GM15510 (cell line): Measurements from ENCODE around the gene EPHB6.

Source experiments
- POLR2A ChIP-seq: IDR thresholded peaks from 3 replicates; pipeline ENCODE4 v1.6.1; 2011; ENCODE audit warnings: borderline replicate concordance; ENCODE audit not compliant: insufficient read length; ENCODE audit errors: extremely low read depth

The EPHB6 gene

GRCh38 chr7:142853739-142854371 is 1.0 kb upstream of the EPHB6 start:
- TF ChIP-seq POLR2A = no peak

DNA sequence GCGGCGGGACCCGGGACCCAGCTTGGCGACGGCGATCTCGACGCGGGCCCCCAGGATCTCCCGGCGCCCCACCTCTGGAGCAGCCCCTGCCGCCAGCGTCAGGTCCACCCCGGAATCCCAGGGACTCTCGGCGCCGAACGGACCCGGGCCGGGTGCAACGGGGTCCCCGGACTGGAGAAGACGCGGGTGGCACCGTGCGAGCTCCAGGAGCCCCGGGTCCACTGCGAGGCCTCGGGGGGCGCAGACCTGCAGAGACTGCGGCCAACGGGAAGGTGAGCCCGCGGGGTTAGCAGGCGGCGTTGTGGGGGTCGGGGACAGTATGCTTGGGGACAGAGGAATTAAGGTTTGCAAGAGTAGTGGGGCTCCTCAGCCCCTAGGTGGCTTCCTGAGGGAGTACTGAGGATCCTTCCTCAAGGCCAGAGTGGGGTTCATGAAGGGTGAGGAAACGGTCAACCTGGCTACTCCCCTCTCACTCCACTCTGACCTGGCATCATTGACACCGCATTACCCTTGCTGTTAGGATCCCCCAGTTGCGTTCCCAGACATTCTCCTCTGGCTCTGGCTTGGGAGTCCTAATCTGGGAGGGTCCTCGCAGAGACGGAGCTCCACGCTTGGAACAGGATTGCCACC is 353 bp downstream of the EPHB6 start:
- no peak for TF ChIP-seq POLR2A

- TF ChIP-seq POLR2A = no peak
Observed at GRCh38 chr7:142855756-142856564, 1.1 kb downstream of the EPHB6 start.

- no peak for TF ChIP-seq POLR2A
Observed at GRCh38 chr7:142856565-142857245, 1.8 kb downstream of the EPHB6 start.

GRCh38 chr7:142857625-142858024 is 2.7 kb downstream of the EPHB6 start:
- TF ChIP-seq POLR2A = no peak

DNA sequence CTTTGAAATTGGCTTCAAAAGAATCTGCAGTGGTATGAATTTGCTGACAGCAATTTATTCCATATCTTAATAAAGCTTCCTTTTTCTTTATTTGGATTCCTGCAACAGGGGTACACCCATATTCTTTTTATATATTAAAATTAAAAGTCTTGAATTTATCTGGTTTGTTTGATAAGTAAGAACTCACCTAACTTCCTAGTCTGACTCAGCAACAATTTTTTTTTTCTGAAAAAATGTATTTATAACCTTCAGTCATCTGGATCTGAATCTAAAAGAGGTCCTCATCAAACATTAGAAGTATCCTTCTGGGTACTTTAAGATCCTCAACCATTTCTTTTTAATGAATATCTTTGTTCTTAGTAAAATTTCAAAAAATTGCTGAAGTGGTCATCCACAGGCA is 4.5 kb downstream of the EPHB6 start:
- no peak for TF ChIP-seq POLR2A

GRCh38 chr7:142859829-142860228 is 5.0 kb downstream of the EPHB6 start:
- no peak for TF ChIP-seq POLR2A

GRCh38 chr7:142860968-142861367 is 6.1 kb downstream of the EPHB6 start:
- TF ChIP-seq POLR2A = no peak

DNA sequence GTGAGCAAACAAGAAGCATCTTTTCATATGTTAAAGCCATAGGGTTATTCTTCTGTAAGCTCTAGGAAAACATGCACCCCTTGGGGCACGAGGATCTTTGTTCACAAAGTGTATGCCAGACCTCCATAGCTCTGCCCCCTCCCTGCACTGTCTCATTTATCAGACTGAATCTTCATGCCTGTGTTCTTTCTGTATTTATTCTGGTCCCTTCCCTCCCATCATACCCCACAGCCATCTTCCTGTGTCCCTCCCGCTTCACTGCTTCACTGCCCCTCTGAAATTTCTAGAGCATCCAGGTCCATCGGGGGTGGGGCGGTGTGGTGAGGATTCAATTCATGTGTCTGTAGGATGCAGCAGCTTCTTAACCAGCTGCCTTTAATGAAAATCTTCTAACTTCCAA is 7.5 kb downstream of the EPHB6 start:
- TF ChIP-seq POLR2A = no peak

GRCh38 chr7:142862786-142863400 is 8.0 kb downstream of the EPHB6 start:
- no peak for TF ChIP-seq POLR2A

DNA sequence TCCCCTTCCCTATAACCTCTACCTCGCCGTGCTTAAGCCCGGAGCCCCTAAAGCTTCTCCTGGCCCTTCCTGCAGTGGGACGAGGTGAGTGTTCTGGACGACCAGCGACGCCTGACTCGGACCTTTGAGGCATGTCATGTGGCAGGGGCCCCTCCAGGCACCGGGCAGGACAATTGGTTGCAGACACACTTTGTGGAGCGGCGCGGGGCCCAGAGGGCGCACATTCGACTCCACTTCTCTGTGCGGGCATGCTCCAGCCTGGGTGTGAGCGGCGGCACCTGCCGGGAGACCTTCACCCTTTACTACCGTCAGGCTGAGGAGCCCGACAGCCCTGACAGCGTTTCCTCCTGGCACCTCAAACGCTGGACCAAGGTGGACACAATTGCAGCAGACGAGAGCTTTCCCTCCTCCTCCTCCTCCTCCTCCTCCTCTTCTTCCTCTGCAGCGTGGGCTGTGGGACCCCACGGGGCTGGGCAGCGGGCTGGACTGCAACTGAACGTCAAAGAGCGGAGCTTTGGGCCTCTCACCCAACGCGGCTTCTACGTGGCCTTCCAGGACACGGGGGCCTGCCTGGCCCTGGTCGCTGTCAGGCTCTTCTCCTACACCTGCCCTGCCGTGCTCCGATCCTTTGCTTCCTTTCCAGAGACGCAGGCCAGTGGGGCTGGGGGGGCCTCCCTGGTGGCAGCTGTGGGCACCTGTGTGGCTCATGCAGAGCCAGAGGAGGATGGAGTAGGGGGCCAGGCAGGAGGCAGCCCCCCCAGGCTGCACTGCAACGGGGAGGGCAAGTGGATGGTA is 9.2 kb downstream of the EPHB6 start:
- no peak for TF ChIP-seq POLR2A

- TF ChIP-seq POLR2A = no peak
Observed at GRCh38 chr7:142864980-142865747, 10.3 kb downstream of the EPHB6 start.

DNA sequence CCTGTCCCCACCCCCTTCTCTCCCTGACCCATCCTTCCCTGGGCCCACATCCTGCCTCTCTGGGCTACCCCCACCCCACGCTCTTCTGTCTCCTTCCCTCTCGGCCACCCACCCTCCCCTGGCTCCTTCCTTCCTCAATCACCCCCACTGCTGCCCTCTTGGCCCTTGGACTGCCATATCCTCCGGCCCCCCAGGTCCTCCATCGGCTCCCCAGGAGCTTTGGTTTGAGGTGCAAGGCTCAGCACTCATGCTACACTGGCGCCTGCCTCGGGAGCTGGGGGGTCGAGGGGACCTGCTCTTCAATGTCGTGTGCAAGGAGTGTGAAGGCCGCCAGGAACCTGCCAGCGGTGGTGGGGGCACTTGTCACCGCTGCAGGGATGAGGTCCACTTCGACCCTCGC is 10.9 kb downstream of the EPHB6 start:
- no peak for TF ChIP-seq POLR2A

DNA sequence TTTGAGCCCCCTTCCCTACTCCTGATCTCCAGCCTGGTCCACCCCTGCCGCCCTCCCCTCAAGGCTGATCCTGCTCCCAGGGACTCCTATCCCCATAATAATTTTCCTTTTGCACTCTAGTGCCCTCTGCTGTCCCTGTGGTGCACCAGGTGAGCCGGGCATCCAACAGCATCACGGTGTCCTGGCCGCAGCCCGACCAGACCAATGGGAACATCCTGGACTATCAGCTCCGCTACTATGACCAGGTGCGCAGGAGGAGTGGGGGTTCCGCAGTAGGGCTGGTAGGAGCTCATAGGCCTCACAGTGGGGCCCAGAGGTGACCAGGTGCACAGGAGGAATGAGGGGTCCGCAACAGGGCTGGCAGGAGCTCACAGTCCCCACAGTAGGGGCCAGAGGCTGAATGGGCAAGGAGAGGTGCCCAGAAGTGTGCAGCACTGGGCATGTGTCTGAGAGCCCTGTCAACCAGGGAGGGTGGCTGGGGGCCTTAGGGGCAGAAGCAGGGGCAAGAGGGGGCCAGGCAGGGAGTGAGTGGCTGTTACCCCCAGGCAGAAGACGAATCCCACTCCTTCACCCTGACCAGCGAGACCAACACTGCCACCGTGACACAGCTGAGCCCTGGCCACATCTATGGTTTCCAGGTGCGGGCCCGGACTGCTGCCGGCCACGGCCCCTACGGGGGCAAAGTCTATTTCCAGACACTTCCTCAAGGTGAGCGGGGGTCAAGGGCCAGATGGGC is 11.7 kb downstream of the EPHB6 start:
- TF ChIP-seq POLR2A = no peak

- TF ChIP-seq POLR2A = no peak
Observed at GRCh38 chr7:142867097-142867378, 12.2 kb downstream of the EPHB6 start.
